ENCODE data around the gene PCBP3. TPM values are rescaled to one million over a fixed set of nuclear protein-coding genes. Genes with fewer than 3 reads are reported as not detected.
A peak's percentile ranks its signal among the peaks of the same experiment; 100 is the strongest.

PCBP3 gene
- total and polyA plus RNA-seq, 2 donors from 2014 or later = 2.3 to 5.4 TPM

DNA sequence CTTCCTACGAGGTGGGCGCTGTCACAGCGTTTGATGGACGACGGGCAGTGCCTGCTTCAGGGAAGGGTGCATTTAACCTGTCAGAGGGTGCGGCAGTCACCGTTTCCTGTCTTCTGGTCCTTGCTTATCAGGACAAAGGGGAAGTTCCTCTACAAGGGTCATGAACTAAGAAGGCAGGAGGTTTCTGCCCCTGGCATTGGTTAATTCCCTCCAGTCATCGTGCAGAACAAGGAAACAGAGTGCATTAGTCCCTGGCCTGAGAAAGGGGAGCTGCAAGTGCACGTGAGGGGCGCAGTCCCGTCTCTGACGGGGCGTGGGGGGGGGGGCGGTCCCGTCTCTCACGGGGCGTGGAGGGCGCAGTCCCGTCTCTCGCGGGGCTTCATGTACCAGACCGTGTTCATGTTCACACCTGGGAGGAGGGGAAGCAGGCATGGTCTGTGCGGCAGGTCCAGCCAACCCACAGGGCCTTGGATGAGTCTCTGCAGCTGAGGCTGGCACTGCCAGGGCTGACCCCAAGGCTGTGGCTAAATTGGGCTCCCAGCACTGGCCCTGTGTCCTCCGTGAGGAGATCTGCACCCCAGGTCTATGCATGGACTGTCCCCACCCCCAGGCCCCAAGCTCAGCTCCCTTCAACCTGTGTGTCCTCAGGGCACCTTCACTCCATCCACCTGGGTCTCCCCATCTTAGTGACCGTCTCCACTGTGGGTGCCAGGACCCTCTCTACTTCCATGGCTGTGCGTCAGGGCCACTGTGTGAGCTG lies 248.8 kb downstream of the PCBP3 start:
- no peak overlapping the region for H3K4me3 ChIP-seq (ENCODE audit: low read length in 3 of 3)
- H3K9ac ChIP-seq (ENCODE audit: low read length in 3 of 3) = no peak overlapping the region
- H3K4me1 ChIP-seq (ENCODE audit: control insufficient read depth in 2 of 3, insufficient read depth in 2 of 3, low read depth in 1 of 3, low read length in 3 of 3) = no peaks in the 10 kb centered on the region
- peak in 2 of 5 donors; percentile 57 to 78 for DNase-seq
- no peak for TF ChIP-seq CTCF (IDR thresholded peaks at IDR 0.05; ENCODE audit: borderline replicate concordance, extremely low read depth, insufficient read depth)
- H3K27ac ChIP-seq (ENCODE audit: low read depth in 2 of 2, low read length in 2 of 2) = no peak overlapping the region
- intact Hi-C loops (cut with DNase I) = no loop called here
- no peaks in the 10 kb centered on the region for H3K27me3 ChIP-seq (ENCODE audit: control insufficient read depth, insufficient read depth, low read length)
- no peak for FAIRE-seq
- H3K36me3 ChIP-seq (ENCODE audit: control insufficient read depth in 2 of 3, insufficient read depth in 3 of 3, low read length in 3 of 3) = no peaks in the 10 kb centered on the region
- no peaks in the 10 kb centered on the region for H3K9me3 ChIP-seq (ENCODE audit: control insufficient read depth in 2 of 3, insufficient read depth in 1 of 3, low read length in 3 of 3)

DNA sequence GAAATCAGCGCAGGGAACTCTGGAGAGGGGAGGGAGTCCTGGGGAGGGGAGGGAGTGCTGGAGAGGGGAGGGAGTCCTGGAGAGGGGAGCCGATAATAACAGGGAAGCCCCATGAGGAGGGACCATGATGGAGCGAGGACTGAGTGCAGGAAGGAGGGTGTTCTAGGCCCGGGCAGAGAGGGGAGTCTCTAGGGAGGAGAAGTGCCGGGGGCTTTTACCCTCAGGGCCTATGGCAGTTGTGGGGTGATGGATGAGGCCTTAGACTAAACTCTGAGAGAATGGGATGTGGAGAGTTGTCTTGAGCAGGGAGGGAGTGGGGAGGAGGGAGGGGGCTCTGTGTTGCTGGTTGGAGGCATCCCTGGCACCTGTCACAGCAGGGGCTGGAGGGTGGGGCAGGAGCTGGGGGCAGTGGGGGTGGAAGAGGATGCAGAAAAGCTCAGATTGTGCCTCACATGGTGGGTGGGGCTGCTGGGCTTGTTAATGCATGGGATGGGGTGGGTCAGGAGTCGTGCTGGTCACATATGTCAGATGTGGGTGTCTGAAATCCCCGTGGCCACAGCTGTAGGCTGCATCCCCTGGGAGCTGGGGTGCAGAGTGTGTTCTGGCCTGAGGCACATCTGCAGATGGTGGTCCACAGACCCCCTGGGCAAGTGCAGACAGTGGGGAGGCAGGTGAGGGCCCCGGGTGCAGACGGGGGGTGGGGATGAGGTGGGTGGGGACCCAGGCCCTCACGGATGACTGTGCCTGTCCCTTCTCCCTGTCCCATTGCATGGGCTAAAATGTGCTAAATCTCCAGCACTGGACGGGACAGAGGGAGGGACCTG lies 249.6 kb downstream of the PCBP3 start:
- no peaks in the 10 kb centered on the region for H3K27me3 ChIP-seq (ENCODE audit: control insufficient read depth, insufficient read depth, low read length)
- no peak for TF ChIP-seq CTCF (IDR thresholded peaks at IDR 0.05; ENCODE audit: borderline replicate concordance, extremely low read depth, insufficient read depth)
- H3K4me1 ChIP-seq (ENCODE audit: control insufficient read depth in 2 of 3, insufficient read depth in 2 of 3, low read depth in 1 of 3, low read length in 3 of 3) = no peaks in the 10 kb centered on the region
- no peaks in the 10 kb centered on the region for H3K9me3 ChIP-seq (ENCODE audit: control insufficient read depth in 2 of 3, insufficient read depth in 1 of 3, low read length in 3 of 3)
- intact Hi-C loops (cut with DNase I) = no loop called here
- DNase-seq (peak in 2 of 5 donors; percentile 34 to 49), FAIRE-seq (no peak)
- H3K27ac ChIP-seq (ENCODE audit: low read depth in 2 of 2, low read length in 2 of 2) = no peak overlapping the region
- no peak overlapping the region for H3K9ac ChIP-seq (ENCODE audit: low read length in 3 of 3)
- H3K36me3 ChIP-seq (ENCODE audit: control insufficient read depth in 2 of 3, insufficient read depth in 3 of 3, low read length in 3 of 3) = no peaks in the 10 kb centered on the region
- H3K4me3 ChIP-seq (ENCODE audit: low read length in 3 of 3) = no peak overlapping the region

DNA sequence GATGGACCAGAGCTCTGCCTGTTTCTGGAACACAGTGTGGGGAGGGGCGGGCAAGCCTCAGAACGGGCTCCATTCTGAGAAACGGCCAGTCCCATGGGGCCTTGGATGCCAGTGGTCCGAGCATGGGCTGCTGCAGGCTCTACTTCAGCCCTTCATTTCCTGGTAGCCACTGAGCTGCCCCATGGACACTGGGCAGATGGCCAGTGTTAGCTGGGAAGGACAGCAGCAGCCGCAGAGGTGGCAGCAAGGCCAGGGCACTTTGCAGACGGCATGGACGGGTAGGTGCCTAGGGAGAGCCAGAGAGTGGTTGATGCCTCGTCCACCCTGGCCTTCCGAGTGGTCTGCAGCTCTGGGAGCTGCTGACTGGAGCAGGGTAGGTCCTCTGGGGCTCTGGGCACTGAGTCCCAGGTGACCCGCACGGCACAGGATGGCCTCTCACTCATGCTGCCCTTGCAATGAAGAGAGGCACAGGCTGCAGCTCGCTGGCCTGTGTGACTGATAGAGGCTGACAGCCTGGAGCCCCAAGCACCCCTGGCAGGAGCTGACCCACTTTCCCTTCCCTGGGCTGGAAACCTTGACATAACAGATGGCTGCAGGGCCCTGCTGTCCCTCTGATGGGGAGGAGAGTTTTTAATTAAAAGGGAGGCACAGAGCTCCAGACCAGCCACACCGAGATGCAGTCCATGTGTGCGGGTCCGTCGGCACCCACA lies 250.4 kb downstream of the PCBP3 start:
- H3K9me3 ChIP-seq (ENCODE audit: control insufficient read depth in 2 of 3, insufficient read depth in 1 of 3, low read length in 3 of 3) = no peaks in the 10 kb centered on the region
- FAIRE-seq = no peak
- no peaks in the 10 kb centered on the region for H3K4me1 ChIP-seq (ENCODE audit: control insufficient read depth in 2 of 3, insufficient read depth in 2 of 3, low read depth in 1 of 3, low read length in 3 of 3)
- no peaks in the 10 kb centered on the region for H3K36me3 ChIP-seq (ENCODE audit: control insufficient read depth in 2 of 3, insufficient read depth in 3 of 3, low read length in 3 of 3)
- TF ChIP-seq CTCF (IDR thresholded peaks at IDR 0.05; ENCODE audit: borderline replicate concordance, extremely low read depth, insufficient read depth) = no peak
- peak in 2 of 5 donors; percentile 39 to 54 for DNase-seq
- H3K4me3 ChIP-seq (ENCODE audit: low read length in 3 of 3) = no peak overlapping the region
- no peaks in the 10 kb centered on the region for H3K27me3 ChIP-seq (ENCODE audit: control insufficient read depth, insufficient read depth, low read length)
- intact Hi-C loops (cut with DNase I) = no loop called here
- no peak overlapping the region for H3K27ac ChIP-seq (ENCODE audit: low read depth in 2 of 2, low read length in 2 of 2)
- no peak overlapping the region for H3K9ac ChIP-seq (ENCODE audit: low read length in 3 of 3)

Data from kidney (tissue), 14 donors.